GM19328 (cell line): ENCODE measurements around the gene EIF5A2.
"Not testable (repeated sequence)": the region's sequence is repeated elsewhere in the genome, so short reads cannot be mapped to it uniquely, and the experiment has no call there.

ENCODE experiments used
- ATAC-seq: cut with Tn5 transposase; IDR thresholded peaks from one replicate; pipeline ENCODE4 v1.9.1; 2021; ENCODE audit warnings: mild to moderate bottlenecking, moderate library complexity; ENCODE audit not compliant: unreplicated experiment

Gene EIF5A2

GRCh38 chr3:170897199-170897598, 11.2 kb downstream of the EIF5A2 start:
- ATAC-seq = not testable (repeated sequence)

- ATAC-seq = no peak
Observed at GRCh38 chr3:170896781-170897180, 11.7 kb downstream of the EIF5A2 start.

DNA sequence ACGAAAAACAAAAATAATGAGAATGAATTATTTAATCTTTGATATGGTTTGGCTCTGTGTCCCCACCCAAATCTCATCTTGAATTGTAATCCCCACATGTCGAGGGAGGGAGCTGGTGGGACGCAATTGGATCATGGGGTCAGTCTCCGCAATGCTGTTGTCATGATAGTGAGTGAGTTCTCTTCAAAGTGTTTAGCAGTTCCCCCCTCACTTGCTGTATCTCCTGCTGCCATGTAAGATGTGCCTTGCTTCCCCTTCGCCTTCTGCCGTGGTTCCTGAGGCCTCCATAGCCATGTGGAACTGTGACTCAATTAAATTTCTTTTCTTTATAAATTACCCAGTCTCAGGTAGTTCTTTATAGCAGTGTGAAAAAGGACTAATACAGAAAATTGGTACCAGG, 12.1 kb downstream of the EIF5A2 start:
- ATAC-seq = not testable (repeated sequence)

DNA sequence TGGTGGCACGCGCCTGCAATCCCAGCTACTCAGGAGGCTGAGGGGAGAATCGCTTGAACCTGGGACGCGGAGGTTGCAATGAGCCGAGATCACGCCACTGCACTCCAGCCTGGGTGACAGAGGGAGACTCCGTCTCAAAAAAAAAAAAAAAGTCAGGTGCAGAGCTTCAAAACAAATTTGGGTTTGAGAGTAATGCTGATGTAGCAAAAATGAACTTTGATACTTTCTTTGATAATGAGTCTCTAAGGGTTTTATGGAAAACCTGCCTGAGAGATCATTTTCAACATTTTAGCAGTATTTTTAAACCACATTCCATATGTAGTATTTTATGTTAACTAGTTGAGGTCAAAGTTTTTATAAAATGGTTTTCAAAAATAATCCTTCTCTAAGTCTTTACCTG, 14.5 kb downstream of the EIF5A2 start:
- ATAC-seq = no peak

GRCh38 chr3:170889630-170890029, 18.8 kb downstream of the EIF5A2 start:
- ATAC-seq = no peak

GRCh38 chr3:170889132-170889531, 19.3 kb downstream of the EIF5A2 start:
- ATAC-seq = no peak

DNA sequence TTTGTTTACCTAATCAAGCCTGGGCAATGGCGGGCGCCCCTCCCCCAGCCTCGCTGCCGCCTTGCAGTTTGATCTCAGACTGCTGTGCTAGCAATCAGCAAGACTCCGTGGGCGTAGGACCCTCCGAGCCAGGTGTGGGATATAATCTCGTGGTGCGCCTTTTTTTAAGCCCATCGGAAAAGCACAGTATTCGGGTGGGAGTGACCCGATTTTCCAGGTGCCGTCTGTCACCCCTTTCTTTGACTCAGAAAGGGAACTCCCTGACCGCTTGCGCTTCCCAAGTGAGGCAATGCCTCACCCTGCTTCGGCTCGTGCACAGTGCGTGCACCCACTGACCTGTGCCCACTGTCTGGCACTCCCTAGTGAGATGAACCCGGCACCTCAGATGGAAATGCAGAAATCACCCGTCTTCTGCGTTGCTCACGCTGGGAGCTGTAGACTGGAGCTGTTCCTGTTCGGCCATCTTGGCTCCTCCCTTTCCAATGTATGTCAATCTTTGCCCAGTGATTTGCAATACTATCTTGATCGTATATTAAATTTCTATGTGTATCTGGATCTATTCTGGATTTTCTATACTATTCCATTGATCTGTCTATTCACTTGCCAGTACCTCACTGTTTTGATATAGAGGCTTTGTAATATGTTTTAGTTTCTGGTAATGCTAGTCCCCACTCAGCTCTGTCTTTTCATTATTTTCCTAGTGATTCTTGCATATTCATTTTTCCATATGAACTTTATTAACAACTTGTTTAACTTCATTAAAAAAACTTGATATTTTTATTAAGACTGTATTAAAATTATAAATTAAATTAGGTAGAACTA, 24.1 kb downstream of the EIF5A2 start:
- not testable (repeated sequence) for ATAC-seq

DNA sequence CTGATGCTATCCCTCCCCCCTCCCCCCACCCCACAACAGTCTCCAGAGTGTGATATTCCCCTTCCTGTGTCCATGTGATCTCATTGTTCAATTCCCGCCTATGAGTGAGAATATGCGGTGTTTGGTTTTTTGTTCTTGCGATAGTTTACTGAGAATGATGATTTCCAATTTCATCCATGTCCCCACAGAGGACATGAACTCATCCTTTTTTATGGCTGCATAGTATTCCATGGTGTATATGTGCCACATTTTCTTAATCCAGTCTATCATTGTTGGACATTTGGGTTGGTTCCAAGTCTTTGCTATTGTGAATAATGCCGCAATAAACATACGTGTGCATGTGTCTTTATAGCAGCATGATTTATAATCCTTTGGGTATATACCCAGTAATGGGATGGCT, 29.7 kb downstream of the EIF5A2 start:
- ATAC-seq = not testable (repeated sequence)

DNA sequence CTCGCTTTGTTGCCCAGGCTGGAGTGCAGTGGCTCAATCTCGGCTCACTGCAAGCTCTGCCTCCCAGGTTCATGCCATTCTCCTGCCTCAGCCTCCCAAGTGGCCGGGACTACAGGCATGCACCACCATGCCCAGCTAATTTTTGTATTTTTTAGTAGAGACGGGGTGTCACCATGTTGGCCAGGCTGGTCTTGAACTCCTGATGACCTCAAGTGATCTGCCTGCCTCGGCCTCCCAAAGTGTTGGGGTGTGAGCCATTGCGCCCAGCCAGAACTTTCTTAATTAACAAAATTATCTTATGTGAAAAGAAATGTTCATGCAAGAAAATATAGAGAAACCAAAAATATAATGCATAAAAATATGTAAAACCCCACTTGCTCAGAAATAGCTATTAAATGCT, 31.1 kb downstream of the EIF5A2 start:
- not testable (repeated sequence) for ATAC-seq

DNA sequence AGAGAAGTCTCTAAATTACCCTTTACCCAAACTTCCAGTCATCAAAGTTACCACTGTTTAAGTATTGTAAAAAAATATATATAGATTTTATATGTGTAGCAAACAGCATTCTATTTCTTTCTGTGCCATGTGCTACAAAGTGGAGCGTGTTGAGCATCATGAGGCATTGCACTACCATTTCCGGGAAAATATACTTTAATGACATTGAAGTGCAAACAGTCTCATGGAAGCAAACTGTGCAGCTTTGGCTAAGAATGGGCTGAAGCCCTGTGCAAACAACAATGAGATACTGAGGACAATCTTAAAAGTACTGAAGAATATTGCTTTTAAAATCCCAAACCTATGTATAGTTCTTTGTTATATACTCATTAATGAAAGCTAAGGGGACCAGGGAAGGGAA, 31.9 kb downstream of the EIF5A2 start:
- ATAC-seq = no peak

DNA sequence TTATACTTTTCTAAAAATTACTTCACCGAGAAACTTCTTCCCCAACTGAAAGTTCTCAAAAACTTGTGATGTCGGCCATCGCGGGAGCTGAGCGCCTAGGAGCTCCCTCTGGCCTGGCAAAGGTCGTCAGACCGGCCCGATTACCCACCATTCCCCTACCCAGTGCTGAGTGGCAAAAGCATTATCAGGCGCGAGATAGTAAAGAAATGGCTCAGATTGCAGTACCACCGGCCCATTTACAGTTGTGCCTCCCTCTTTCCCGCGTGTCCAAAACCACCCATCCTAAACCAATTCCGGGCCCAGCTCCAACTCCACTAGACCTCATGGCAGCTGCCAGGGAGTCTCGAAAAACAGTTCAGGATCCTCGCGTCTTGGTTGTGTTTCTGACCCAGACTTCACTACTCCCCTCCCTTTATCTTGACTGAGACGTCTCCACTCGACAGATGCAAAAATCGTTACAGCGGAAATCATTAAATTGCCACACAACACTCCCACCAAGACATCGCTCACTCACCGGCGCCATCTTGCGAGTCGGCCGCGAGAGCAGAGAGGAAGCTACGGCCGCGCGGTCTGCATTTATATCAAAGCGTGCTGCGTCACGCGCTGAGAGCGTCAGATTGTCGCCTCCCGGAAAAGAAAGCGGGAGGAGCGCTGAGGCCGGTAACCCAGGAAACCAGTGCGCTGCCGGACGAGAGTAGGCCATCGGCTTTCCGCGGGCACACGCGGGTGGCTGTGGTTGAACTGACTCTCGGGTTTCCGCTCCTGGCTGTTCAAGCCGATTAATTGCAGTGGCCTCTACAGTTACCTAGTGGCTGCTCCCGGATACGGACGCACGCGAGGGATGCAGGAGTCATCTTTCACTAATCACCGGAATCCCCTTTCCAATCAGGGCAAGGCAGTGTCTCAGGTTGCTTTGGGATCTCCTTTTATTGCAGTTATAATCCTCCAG, 38.5 kb downstream of the EIF5A2 start, which contains the start of gene RPL22L1:
TSS of gene RPL22L1 (minus strand) at position 551 of the 949 bp plus-strand sequence. CDS start at position 523, 28 bp downstream.
- ATAC-seq = peak; percentile 95

DNA sequence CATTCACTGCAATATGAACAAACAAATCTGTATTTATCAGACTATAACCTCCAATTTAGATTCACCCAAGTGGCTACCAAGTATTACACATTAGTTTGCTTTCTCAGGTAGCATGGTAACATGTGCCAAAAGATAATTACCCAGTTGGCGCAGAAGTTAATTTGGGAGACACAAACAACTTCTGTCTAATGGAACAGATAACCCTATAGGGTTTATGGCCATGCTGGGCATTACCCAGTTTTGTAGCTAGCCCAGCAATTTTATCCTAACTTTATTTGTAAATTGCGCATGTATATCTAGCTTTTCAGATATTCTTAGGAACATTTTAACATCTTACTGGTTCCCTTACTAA, 39.2 kb downstream of the EIF5A2 start:
- no peak for ATAC-seq

- ATAC-seq = no peak
Observed at GRCh38 chr3:170868577-170869238, 39.7 kb downstream of the EIF5A2 start.

- no peak for ATAC-seq
Observed at GRCh38 chr3:170867143-170867937, 41.1 kb downstream of the EIF5A2 start.

DNA sequence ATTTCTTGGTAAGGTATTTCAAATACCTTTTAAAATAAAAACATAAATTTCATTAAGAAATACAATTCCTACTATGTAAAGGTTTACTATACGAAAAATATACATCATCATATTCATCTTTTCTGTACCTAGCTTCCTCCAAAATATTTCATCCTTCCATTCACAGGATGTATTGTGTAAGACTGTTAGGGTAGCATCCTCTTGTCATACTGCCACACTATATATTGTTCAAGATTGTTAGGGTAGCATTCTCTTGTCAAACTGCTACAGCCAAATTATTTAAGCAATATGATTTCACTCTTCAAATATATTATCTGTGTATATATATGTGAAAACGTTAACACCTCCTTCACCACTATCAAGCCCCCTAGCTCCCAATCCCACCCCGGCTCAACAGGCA, 41.9 kb downstream of the EIF5A2 start:
- no peak for ATAC-seq

GRCh38 chr3:170865209-170866094, 43.0 kb downstream of the EIF5A2 start:
- ATAC-seq = no peak

DNA sequence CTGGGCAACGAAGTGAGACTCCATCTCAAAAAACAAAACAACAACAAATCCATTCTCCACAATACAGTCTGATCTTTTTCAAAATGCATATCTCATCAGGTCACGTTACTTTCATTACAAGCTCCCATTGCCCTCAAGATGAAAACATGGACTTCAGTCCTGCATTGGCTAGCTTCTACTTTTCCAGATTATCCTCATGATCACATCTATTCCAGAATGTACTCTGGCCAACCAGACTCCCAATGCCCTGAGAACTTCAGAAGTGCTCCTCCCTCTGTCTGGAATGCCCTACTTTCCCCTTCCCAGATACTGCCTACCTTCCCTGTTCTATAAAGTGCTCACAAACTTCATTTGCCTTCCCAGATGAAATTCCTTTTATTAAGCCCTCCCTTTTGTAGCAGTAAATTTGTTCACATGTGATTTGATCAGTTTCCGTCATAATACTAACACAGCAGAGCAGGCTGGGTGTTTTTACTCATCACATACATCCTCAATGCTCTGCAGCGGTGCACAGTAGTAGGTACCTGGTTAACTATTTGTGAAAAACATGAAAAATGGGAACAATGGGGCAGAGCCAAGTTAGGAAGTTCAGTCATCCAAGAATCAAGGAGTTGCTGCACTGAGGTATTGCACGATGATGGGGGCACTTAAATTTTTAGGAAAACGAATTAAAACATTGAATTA, 43.8 kb downstream of the EIF5A2 start:
- ATAC-seq = no peak

DNA sequence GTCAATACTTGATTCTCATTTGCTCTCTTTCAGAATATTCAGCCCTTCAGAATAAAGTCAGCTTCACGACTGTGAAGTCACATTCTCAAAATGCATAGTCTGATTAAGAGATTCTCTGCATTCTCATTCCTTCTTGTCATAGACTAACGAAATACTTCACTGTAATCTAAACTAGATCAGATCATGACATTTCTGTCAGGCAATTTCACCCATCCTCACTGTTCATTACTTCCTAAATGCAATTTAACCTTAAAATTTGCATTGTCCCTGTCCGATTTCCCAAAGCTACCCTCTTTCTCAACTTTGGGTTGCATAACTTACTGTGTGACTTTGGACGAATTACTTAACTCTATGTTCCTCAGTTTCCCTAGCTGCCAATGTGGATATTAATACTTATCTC, 44.6 kb downstream of the EIF5A2 start:
- no peak for ATAC-seq
